Measurements from ENCODE around the gene NCBP2L. TPM values are rescaled to one million over a fixed set of nuclear protein-coding genes. Genes with fewer than 3 reads are reported as not detected.

Gene NCBP2L
- not detected for total RNA-seq

GRCh38 chrX:107777536-107777832 lies at the start of gene NCBP2L:
TSS of gene NCBP2L (plus strand) at chrX:107777733. CDS start at chrX:107794221, 16,488 bp downstream.
- no peak for DNase-seq
- Mint-ChIP-seq H3K9me3 (ENCODE audit: low read depth) (no peaks in the 10 kb centered on the region), H3K27me3 (peaks cover 3% of the 10 kb centered on the region), H3K36me3 (no peaks in the 10 kb centered on the region), H3K27ac (peak within 1 kb of the TSS; percentile 52), H3K4me3 (peak within 1 kb of the TSS; percentile 78), H3K4me1 (peaks cover 7% of the 10 kb centered on the region)
- CTCF ChIA-PET, result interaction anchor here (0.7 to 8.2 kb wide), 21 partner anchors 10 to 239 kb away, joined by 3 to 148 read pairs (median 5); partner anchors contain the start of gene PRPS1
- no peak for ATAC-seq

- Mint-ChIP-seq H3K4me1 (no peaks in the 10 kb centered on the region), H3K4me3 (no peak overlapping the region), H3K36me3 (no peaks in the 10 kb centered on the region), H3K27me3 (no peaks in the 10 kb centered on the region), H3K27ac (no peak overlapping the region), H3K9me3 (ENCODE audit: low read depth) (no peaks in the 10 kb centered on the region)
- CTCF ChIA-PET, result interaction anchor here (0.7 to 1.3 kb wide), 3 partner anchors 9 to 68 kb away, joined by 3 read pairs; no protein-coding TSS in a partner anchor
- ATAC-seq (no peak), DNase-seq (no peak)
Observed at GRCh38 chrX:107728371-107729099, 49.0 kb upstream of the NCBP2L start.

GRCh38 chrX:107729558-107730297 lies 47.8 kb upstream of the NCBP2L start:
- no peak for DNase-seq
- Mint-ChIP-seq H3K4me3 (no peak overlapping the region), H3K27me3 (no peaks in the 10 kb centered on the region), H3K36me3 (no peaks in the 10 kb centered on the region), H3K27ac (no peak overlapping the region), H3K9me3 (ENCODE audit: low read depth) (no peaks in the 10 kb centered on the region), H3K4me1 (no peaks in the 10 kb centered on the region)
- no peak for ATAC-seq
- CTCF ChIA-PET, result interaction anchor here (1.3 kb wide), 1 partner anchor 10 kb away, joined by 3 read pairs; no protein-coding TSS in a partner anchor

GRCh38 chrX:107730298-107730655 lies 47.3 kb upstream of the NCBP2L start:
- H3K4me3 Mint-ChIP-seq, result no peak overlapping the region
- no peaks in the 10 kb centered on the region for H3K36me3 Mint-ChIP-seq
- no peaks in the 10 kb centered on the region for H3K4me1 Mint-ChIP-seq
- CTCF ChIA-PET, result no interaction called here
- no peaks in the 10 kb centered on the region for H3K9me3 Mint-ChIP-seq (ENCODE audit: low read depth)
- no peak overlapping the region for H3K27ac Mint-ChIP-seq
- ATAC-seq (no peak), DNase-seq (no peak)
- no peaks in the 10 kb centered on the region for H3K27me3 Mint-ChIP-seq

- H3K4me3 Mint-ChIP-seq, result no peak overlapping the region
- CTCF ChIA-PET, result no interaction called here
- DNase-seq, result no peak
Observed at GRCh38 chrX:107730991-107731766, 46.4 kb upstream of the NCBP2L start.

GRCh38 chrX:107731831-107732502 lies 45.6 kb upstream of the NCBP2L start:
- Mint-ChIP-seq H3K4me3 (no peak overlapping the region), H3K27me3 (no peaks in the 10 kb centered on the region), H3K4me1 (no peaks in the 10 kb centered on the region), H3K27ac (no peak overlapping the region), H3K9me3 (ENCODE audit: low read depth) (no peaks in the 10 kb centered on the region), H3K36me3 (no peaks in the 10 kb centered on the region)
- CTCF ChIA-PET, result no interaction called here
- no peak for ATAC-seq
- DNase-seq, result no peak

More at GRCh38 chrX:107730991-107731766, 46.4 kb upstream of the NCBP2L start:
- H3K27me3 Mint-ChIP-seq, result no peaks in the 10 kb centered on the region
- no peaks in the 10 kb centered on the region for H3K4me1 Mint-ChIP-seq
- no peaks in the 10 kb centered on the region for H3K36me3 Mint-ChIP-seq
- ATAC-seq, result no peak
- H3K27ac Mint-ChIP-seq, result no peak overlapping the region
- no peaks in the 10 kb centered on the region for H3K9me3 Mint-ChIP-seq (ENCODE audit: low read depth)

- CTCF ChIA-PET, result interaction anchor here (1.3 kb wide), 1 partner anchor 60 kb away, joined by 3 read pairs; no protein-coding TSS in a partner anchor
Observed at GRCh38 chrX:107733686-107734085, 43.8 kb upstream of the NCBP2L start.

GRCh38 chrX:107734646-107735045 lies 42.9 kb upstream of the NCBP2L start:
- CTCF ChIA-PET, result no interaction called here
- H3K4me3 Mint-ChIP-seq, result no peak overlapping the region

More at GRCh38 chrX:107733686-107734085, 43.8 kb upstream of the NCBP2L start:
- ATAC-seq, result no peak
- Mint-ChIP-seq H3K4me1 (no peaks in the 10 kb centered on the region), H3K4me3 (no peak overlapping the region), H3K27me3 (no peaks in the 10 kb centered on the region), H3K9me3 (ENCODE audit: low read depth) (no peaks in the 10 kb centered on the region), H3K36me3 (no peaks in the 10 kb centered on the region), H3K27ac (no peak overlapping the region)
- DNase-seq, result no peak

GRCh38 chrX:107736781-107737531 lies 40.6 kb upstream of the NCBP2L start:
- ATAC-seq (no peak), DNase-seq (no peak)
- CTCF ChIA-PET, result interaction anchor here (0.7 kb wide), 1 partner anchor 18 kb away, joined by 3 read pairs; no protein-coding TSS in a partner anchor
- no peaks in the 10 kb centered on the region for H3K36me3 Mint-ChIP-seq
- H3K9me3 Mint-ChIP-seq (ENCODE audit: low read depth), result no peaks in the 10 kb centered on the region
- peaks cover 7% of the 10 kb centered on the region for H3K4me1 Mint-ChIP-seq
- no peak overlapping the region for H3K4me3 Mint-ChIP-seq
- no peak overlapping the region for H3K27ac Mint-ChIP-seq
- no peaks in the 10 kb centered on the region for H3K27me3 Mint-ChIP-seq

More at GRCh38 chrX:107734646-107735045, 42.9 kb upstream of the NCBP2L start:
- Mint-ChIP-seq H3K27me3 (no peaks in the 10 kb centered on the region), H3K36me3 (no peaks in the 10 kb centered on the region), H3K9me3 (ENCODE audit: low read depth) (no peaks in the 10 kb centered on the region), H3K4me1 (no peaks in the 10 kb centered on the region), H3K27ac (no peak overlapping the region)
- ATAC-seq (no peak), DNase-seq (no peak)

GRCh38 chrX:107738272-107738671 lies 39.3 kb upstream of the NCBP2L start:
- Mint-ChIP-seq H3K27me3 (no peaks in the 10 kb centered on the region), H3K27ac (no peak overlapping the region), H3K9me3 (ENCODE audit: low read depth) (no peaks in the 10 kb centered on the region), H3K4me3 (no peak overlapping the region), H3K36me3 (no peaks in the 10 kb centered on the region), H3K4me1 (peaks cover 14% of the 10 kb centered on the region)
- no peak for DNase-seq
- no peak for ATAC-seq
- CTCF ChIA-PET, result interaction anchor here (1.1 kb wide), 1 partner anchor 12 kb away, joined by 3 read pairs; no protein-coding TSS in a partner anchor

GRCh38 chrX:107738768-107739167 lies 38.8 kb upstream of the NCBP2L start:
- H3K9me3 Mint-ChIP-seq (ENCODE audit: low read depth), result no peaks in the 10 kb centered on the region
- ATAC-seq (no peak), DNase-seq (no peak)
- peaks cover 14% of the 10 kb centered on the region for H3K4me1 Mint-ChIP-seq
- no peak overlapping the region for H3K27ac Mint-ChIP-seq
- H3K36me3 Mint-ChIP-seq, result no peaks in the 10 kb centered on the region
- H3K4me3 Mint-ChIP-seq, result no peak overlapping the region
- H3K27me3 Mint-ChIP-seq, result no peaks in the 10 kb centered on the region
- CTCF ChIA-PET, result interaction anchor here (1.1 kb wide), 1 partner anchor 12 kb away, joined by 3 read pairs; no protein-coding TSS in a partner anchor

GRCh38 chrX:107739541-107739940 lies 38.0 kb upstream of the NCBP2L start:
- CTCF ChIA-PET, result no interaction called here
- Mint-ChIP-seq H3K4me3 (no peak overlapping the region), H3K27me3 (no peaks in the 10 kb centered on the region), H3K27ac (no peak overlapping the region), H3K36me3 (no peaks in the 10 kb centered on the region), H3K9me3 (ENCODE audit: low read depth) (no peaks in the 10 kb centered on the region), H3K4me1 (peaks cover 14% of the 10 kb centered on the region)
- ATAC-seq (no peak), DNase-seq (no peak)

All from activated CD8-positive, alpha-beta memory T cell treated with anti-CD3 and anti-CD28 coated beads, Interleukin-2, amount 10 ng/mL, durations not matched to agents 7 days and 5 days (primary cell).